UCSD-AML1 (cell line): Measurements from ENCODE around the gene DDN.
A peak's percentile ranks its signal among the peaks of the same experiment; 100 is the strongest.

Source experiments
- DNase-seq: peaks from one replicate; lab custom pipeline; 2025; ENCODE audit not compliant: unreplicated experiment; lab: John Stamatoyannopoulos, UW

DDN gene

GRCh38 chr12:49015196-49015595 lies 16.0 kb upstream of the DDN start:
- DNase-seq: no peak

GRCh38 chr12:49014547-49014946 lies 15.4 kb upstream of the DDN start:
- no peak for DNase-seq

GRCh38 chr12:49013428-49013827 lies 14.3 kb upstream of the DDN start:
- DNase-seq: no peak

GRCh38 chr12:49012739-49013138 lies 13.6 kb upstream of the DDN start:
- DNase-seq: no peak

GRCh38 chr12:49010092-49010668 lies 11.0 kb upstream of the DDN start:
- no peak for DNase-seq

- no peak for DNase-seq
These were observed 9.8 kb upstream of the DDN start for GRCh38 chr12:49008943-49009342.

DNA sequence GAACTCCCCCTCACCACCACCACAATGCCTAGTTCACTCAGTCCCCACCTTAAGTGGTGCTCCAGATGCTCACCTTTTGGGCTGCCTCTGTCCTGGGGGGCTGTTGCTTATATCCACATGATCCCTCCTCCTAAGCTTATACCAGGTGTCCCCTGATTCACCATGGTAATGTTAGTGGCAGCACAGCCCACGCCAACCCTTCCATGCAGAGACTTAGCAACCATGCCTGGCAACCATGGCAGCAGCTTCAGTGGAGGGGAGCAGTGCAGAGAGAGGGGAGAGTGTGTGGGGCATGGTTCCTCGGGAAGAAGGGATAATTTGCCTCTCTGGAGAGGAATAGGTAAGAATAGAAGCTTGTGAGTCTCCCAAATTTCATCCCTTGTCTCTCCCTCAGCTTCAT lies 1.2 kb upstream of the DDN start:
- no peak for DNase-seq

GRCh38 chr12:48998497-48999353 lies 450 bp downstream of the DDN start:
- no peak for DNase-seq

DNA sequence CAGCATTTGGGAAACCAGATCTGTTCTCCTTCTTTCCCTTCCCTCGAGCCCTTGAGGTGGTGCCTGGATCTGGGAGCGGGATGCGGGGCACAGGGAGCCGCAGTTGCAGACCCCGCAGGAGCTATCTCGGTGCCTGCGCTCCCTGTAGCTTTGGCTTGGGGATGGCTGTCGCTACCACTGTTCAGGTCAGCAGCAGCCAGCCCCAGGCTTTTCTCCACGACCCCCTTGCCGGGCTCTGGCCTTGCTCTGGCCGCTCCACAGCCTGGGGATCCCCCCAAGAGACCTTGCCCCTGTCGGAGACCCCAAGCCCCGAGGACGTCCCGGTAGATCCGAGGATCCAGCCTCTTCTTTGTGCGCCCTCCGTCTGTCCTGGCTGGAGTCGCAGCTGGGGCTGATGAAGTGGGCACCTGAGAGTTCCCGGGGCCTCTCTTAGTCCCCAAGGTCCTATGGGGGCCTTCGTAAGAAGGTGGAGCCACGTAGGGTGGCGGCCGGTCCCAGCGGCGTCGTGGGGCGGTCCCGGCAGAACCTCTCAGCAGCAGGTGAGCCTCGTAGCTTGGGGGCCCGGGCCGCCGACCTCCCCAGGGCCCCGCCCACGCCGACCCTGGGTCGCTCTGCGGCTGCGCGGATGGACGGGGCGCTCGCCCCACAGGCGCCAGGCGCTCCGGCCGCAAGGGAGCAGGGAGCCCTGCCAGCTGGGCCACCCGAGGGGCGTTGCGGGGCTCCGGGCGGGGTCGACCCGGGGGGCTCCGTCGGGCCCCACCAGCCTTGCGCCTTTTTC lies 1.3 kb downstream of the DDN start:
- no peak for DNase-seq

- peak; percentile 80 for DNase-seq
These were observed 2.1 kb downstream of the DDN start for GRCh38 chr12:48996794-48997718.

GRCh38 chr12:48995086-48995879 lies 3.9 kb downstream of the DDN start:
- peak; percentile 67 for DNase-seq

GRCh38 chr12:48994224-48995085 lies 4.7 kb downstream of the DDN start:
- no peak for DNase-seq

DNA sequence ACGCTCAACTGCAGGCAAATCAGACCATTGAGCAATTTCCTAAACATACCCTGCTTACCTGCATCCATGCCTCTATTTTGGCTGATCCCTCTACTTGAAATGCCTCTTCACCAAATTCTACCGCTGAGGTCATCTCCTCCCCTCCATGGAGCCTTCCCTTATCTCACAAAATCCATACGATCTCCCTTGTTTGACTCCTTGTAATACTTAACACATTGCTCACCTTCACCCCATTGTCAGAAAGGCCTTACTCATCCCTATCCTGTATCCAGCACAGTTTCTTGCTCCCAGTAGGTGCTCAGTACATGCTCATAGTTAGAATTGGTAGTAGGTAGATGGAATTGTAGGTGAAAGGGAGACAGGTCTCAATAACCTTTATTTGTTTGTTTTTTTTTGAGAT lies 5.4 kb downstream of the DDN start:
- DNase-seq: no peak

- DNase-seq: no peak
These were observed 7.7 kb downstream of the DDN start for GRCh38 chr12:48991247-48992050.

DNA sequence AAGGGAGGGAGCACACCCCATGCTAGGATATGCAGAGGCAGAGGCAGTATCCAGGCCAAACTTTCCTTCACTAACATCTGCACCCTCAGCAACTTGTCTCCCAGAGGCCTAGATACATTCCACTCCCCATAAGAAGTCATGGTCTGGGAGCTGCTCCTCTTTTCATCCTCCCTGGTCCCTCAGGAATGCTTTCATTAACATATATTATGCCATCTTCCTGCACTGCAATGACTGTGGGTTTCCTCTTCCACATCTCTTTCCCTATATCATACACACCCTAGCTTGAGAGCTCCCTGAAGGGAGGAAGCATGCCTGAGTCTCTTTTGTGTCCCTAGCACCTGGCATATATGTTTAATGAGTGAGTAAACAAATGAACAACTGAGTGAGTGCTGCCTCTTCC lies 8.6 kb downstream of the DDN start:
- no peak for DNase-seq

GRCh38 chr12:48988030-48988649 lies 11.0 kb downstream of the DDN start:
- peak; percentile 74 for DNase-seq

DNA sequence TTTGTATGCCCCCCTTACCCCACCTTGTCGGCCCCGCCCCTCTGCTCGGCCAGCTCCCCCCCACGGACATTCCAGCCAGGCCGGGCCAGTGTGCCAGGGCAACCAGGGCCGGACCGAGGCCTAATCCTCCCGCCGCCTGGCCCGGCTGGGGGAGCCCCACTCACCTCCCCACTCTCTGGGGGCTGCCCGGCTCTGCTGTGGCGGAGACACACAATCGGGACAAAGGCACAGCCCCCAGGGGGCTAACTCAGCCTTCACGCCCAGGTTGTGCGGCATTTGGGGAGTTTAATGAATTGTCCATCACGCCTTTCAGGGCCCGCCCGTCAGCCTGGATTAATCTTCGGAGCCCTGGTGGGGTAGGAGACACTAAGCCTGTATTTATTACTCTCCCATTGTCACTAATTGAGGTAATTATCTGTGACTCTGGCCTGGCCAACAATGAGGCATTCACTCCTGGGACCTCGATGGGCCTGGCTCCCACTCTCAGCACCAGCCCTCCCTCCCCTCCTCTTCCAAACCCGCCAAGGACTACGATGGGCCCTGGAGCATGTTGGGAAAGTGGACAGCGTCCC lies 12.4 kb downstream of the DDN start:
- DNase-seq: no peak

- no peak for DNase-seq
These were observed 13.3 kb downstream of the DDN start for GRCh38 chr12:48985901-48986300.
